ENCODE measurements around the gene UBFD1. TPM values are rescaled to one million over a fixed set of nuclear protein-coding genes. Genes with fewer than 3 reads are reported as not detected.
"Not testable (repeated sequence)": the region's sequence is repeated elsewhere in the genome, so short reads cannot be mapped to it uniquely, and the experiment has no call there.

Gene UBFD1
- total RNA-seq, 1 experiment from 2014 or later: 136 TPM

DNA sequence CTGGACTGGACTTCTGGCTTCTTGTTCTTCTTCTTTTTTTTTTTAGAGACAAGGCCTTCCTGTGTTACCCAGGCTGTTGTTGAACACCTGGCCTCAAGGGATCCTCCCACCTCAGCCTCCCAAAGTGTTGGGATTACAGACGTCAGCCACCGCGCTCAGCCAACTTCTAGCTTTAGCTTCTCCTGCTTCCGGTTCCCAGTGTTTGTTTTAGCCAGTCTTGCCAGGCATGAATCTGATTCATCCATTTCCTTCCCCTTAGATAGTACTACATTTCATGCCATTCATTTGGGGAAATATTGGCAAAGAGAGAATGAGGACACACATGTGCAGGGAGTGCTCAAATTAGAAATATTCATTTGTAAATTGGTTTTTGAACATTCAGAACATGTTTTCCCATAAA lies 50.7 kb downstream of the UBFD1 start:
- DNase-seq (ENCODE audit: low read depth): peak; percentile 59

DNA sequence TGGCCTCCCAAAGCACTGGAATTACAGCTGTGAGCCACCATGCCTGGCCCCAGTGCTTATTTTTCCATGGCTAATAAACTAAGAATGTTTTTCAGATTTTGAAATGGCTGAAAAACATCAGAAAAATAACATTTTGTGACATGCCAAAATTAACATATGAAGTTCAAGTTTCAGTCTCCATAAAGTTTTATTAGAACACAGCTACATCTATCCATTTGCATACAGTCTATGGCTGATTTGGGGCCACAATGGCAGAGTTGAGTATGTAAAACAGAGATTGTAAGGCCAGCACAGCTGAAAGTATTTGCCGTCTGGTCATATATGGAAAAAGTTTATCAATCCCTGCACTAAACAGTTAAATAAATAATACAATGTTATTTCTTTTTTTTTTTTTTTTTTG lies 52.4 kb downstream of the UBFD1 start:
- DNase-seq (ENCODE audit: low read depth): no peak

DNA sequence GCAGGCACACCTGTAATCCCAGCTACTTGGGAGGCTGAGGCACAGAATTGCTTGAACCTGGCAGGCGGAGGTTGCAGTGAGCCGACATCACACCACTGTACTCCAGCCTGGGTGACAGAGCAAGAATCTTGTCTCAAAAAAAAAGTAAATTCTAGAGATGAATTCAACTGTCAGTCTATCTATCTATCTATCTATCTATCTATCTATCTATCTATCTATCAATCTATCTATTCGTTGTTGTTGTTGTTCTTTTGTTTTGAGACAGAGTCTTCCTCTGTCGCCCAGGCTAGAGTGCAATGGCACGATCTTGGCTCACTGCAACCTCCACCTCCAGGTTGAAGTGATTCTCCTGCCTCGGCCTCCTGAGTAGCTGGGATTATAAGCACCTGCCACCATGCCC lies 53.4 kb downstream of the UBFD1 start:
- not testable (repeated sequence) for DNase-seq (ENCODE audit: low read depth)

DNA sequence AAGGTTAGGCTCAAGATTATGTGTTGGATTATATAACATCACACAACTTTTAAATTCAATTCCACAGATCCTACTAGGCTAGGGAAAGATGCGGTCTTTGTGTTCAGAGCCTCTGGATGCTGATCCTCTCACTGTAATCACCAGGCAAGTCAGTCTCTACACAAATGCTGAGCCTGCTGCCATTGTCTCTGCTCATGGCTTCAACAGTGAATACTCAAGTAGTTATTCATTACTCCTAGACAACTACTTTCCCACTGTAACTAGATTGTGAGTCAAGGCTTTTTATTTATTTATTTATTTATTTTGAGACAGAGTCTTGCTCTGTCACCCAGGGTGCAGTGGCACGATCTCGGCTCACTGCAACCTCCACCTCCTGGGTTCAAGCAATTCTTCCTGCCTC lies 54.4 kb downstream of the UBFD1 start:
- no peak for DNase-seq (ENCODE audit: low read depth)

DNA sequence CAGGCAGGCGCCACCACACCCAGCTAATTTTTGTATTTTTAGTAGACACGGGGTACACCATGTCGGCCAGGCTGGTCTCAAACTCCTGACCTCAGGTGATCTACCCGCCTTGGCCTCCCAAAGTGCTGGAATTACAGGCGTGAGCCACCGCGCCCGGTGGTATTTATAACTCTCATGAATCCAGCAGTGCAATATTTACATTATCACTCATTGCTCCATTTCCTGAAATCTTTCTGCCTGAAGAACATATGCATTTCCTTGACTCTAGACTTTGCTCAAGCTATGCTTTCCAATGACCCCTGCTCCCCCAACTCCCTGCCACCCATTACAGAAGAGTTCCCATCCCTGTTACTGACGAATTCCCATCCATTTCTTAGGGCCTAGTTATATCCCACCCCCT lies 58.3 kb downstream of the UBFD1 start:
- DNase-seq (ENCODE audit: low read depth): no peak

Other genes with a start within 250 kb of the UBFD1 start
- 20.6 and 30.5 TPM in 2 replicates for gene COG7, start 104.5 kb upstream of the UBFD1 start, total RNA-seq (2014; rRNA removed; shearing (Covaris generic))
- gene GGA2, start 47.2 kb upstream of the UBFD1 start, total RNA-seq (2014; rRNA removed; shearing (Covaris generic)): 4.4 and 19.3 TPM in 2 replicates
- 23.7 and 27.5 TPM in 2 replicates for gene EARS2, start 377 bp upstream of the UBFD1 start, total RNA-seq (2014; rRNA removed; shearing (Covaris generic))
- 156 and 188 TPM in 2 replicates for gene NDUFAB1, start 38.6 kb downstream of the UBFD1 start, total RNA-seq (2014; rRNA removed; shearing (Covaris generic))
- gene PALB2, start 83.6 kb downstream of the UBFD1 start, total RNA-seq (2014; rRNA removed; shearing (Covaris generic)): 14.4 and 16.1 TPM in 2 replicates
- 63.4 and 116 TPM in 2 replicates for gene DCTN5, start 83.7 kb downstream of the UBFD1 start, total RNA-seq (2014; rRNA removed; shearing (Covaris generic))
- 69.5 and 98.8 TPM in 2 replicates for gene PLK1, start 121.2 kb downstream of the UBFD1 start, total RNA-seq (2014; rRNA removed; shearing (Covaris generic))
- gene ERN2, start 155.5 kb downstream of the UBFD1 start, total RNA-seq (2014; rRNA removed; shearing (Covaris generic)): not detected in 2 replicates
- not detected in 2 replicates for gene CHP2, start 197.3 kb downstream of the UBFD1 start, total RNA-seq (2014; rRNA removed; shearing (Covaris generic))